ENCODE data around the gene RRAS. TPM values are rescaled to one million over a fixed set of nuclear protein-coding genes. Genes with fewer than 3 reads are reported as not detected.

RRAS gene
- polyA plus RNA-seq, 1 donor from 2014 or later: not detected

DNA sequence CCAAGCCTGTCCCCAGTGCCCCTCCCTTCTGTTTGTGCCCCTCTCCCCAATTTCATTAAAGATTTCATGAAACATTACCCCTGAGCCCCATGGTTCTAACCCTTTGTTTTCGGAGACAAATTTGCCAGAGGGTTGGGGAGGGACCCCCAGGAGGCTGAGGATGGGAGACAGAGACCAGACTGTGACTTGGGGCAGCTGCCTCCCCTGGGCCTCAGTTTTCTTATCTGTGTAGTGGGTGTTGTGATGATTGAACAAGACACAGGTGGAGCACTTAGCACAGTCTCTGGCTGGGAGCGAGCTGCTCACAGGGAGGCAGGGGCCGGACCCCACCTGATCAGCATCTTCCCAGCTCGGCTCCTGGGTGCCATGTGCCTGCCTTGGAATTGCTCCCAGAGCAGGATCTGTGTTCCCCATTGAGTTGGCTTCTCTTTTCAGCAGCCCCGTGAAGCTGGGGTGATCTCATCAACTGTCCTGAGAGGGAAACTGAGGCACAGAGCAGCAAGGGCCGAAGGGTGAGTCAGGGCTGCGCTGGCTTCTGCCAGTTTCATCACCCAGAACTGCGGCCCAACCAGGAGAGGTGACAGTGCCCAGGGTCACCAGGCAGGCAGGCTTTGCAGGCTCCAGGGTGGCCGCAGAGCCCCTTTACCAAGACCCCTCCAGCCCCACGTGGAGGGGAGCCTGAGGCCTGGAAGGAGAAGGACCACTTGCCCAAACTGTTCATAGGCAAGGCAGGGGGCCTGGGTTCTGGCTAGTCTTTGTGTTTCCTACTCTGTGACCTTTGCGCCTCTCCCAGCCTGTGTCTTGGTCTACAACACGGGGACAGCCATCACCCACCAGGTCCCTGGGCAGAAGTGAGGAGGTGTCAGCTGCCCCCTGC is 18.9 kb upstream of the RRAS start:
- Histone ChIP-seq H3K4me2 (ENCODE audit: low read length) (no peak overlapping the region), H3K4me3 (ENCODE audit: low read length) (no peak overlapping the region), H2AFZ (ENCODE audit: low read depth, low read length) (no peak overlapping the region), H3K27me3 (ENCODE audit: insufficient read depth, low read depth, low read length) (no peaks in the 10 kb centered on the region), H3K9ac (ENCODE audit: low read length) (no peak overlapping the region), H4K20me1 (ENCODE audit: insufficient read depth) (no peaks in the 10 kb centered on the region), H3F3A (ENCODE audit: insufficient read depth, low read length, poor library complexity, severe bottlenecking) (no peaks in the 10 kb centered on the region), H3K9me3 (ENCODE audit: low read length) (no peaks in the 10 kb centered on the region), H3K36me3 (ENCODE audit: insufficient read depth, low read length) (no peaks in the 10 kb centered on the region), H3K79me2 (replicated peaks; ENCODE audit: insufficient read depth, low read length) (no peaks in the 10 kb centered on the region), H3K9me2 (ENCODE audit: insufficient read depth, low read length) (no peaks in the 10 kb centered on the region), H3K27ac (ENCODE audit: low read length) (no peak overlapping the region)
- TF ChIP-seq, protein P1, sequence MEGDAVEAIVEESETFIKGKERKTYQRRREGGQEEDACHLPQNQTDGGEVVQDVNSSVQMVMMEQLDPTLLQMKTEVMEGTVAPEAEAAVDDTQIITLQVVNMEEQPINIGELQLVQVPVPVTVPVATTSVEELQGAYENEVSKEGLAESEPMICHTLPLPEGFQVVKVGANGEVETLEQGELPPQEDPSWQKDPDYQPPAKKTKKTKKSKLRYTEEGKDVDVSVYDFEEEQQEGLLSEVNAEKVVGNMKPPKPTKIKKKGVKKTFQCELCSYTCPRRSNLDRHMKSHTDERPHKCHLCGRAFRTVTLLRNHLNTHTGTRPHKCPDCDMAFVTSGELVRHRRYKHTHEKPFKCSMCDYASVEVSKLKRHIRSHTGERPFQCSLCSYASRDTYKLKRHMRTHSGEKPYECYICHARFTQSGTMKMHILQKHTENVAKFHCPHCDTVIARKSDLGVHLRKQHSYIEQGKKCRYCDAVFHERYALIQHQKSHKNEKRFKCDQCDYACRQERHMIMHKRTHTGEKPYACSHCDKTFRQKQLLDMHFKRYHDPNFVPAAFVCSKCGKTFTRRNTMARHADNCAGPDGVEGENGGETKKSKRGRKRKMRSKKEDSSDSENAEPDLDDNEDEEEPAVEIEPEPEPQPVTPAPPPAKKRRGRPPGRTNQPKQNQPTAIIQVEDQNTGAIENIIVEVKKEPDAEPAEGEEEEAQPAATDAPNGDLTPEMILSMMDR (IDR thresholded peaks at IDR 0.05; ENCODE audit: poor library complexity, severe bottlenecking): no peak
- TF ChIP-seq SMC3 (conservative IDR thresholded peaks at IDR 0.05; ENCODE audit: poor library complexity): no peak
- TF ChIP-seq, protein P2, sequence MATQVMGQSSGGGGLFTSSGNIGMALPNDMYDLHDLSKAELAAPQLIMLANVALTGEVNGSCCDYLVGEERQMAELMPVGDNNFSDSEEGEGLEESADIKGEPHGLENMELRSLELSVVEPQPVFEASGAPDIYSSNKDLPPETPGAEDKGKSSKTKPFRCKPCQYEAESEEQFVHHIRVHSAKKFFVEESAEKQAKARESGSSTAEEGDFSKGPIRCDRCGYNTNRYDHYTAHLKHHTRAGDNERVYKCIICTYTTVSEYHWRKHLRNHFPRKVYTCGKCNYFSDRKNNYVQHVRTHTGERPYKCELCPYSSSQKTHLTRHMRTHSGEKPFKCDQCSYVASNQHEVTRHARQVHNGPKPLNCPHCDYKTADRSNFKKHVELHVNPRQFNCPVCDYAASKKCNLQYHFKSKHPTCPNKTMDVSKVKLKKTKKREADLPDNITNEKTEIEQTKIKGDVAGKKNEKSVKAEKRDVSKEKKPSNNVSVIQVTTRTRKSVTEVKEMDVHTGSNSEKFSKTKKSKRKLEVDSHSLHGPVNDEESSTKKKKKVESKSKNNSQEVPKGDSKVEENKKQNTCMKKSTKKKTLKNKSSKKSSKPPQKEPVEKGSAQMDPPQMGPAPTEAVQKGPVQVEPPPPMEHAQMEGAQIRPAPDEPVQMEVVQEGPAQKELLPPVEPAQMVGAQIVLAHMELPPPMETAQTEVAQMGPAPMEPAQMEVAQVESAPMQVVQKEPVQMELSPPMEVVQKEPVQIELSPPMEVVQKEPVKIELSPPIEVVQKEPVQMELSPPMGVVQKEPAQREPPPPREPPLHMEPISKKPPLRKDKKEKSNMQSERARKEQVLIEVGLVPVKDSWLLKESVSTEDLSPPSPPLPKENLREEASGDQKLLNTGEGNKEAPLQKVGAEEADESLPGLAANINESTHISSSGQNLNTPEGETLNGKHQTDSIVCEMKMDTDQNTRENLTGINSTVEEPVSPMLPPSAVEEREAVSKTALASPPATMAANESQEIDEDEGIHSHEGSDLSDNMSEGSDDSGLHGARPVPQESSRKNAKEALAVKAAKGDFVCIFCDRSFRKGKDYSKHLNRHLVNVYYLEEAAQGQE (IDR thresholded peaks at IDR 0.05; ENCODE audit: borderline replicate concordance): no peak
- no peak for TF ChIP-seq TAF1 (IDR thresholded peaks at IDR 0.05; ENCODE audit: low read depth)
- TF ChIP-seq EZH2 (IDR thresholded peaks at IDR 0.05; ENCODE audit: borderline replicate concordance, insufficient read depth, low read length, poor library complexity, severe bottlenecking): no peak
- no peak for TF ChIP-seq RAD21 (conservative IDR thresholded peaks at IDR 0.05)
- no peak for TF ChIP-seq MXI1 (conservative IDR thresholded peaks at IDR 0.05; ENCODE audit: poor library complexity, severe bottlenecking)
- TF ChIP-seq EP300 (conservative IDR thresholded peaks at IDR 0.05; ENCODE audit: poor library complexity, severe bottlenecking): no peak
- TF ChIP-seq POLR2AphosphoS5 (IDR thresholded peaks at IDR 0.05): no peak

DNA sequence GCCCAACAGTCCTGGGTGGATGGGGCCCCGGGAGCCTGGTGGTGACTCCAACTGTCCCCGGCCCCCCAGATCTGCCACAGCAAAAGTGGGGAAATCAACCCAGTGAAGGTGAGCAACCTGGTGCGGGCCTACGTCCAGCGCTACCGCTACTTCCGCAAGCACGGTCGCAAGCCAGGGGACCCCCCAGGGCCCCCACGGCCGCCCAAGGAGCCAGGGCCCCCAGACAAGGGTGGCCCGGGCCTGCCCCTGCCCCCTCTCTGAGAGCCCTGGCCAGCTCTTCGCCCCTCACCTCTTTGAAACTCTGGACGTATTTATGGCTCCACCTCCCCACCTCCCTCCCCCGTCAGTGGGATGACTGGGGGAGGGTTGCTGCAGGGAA is 18.2 kb upstream of the RRAS start:
- Histone ChIP-seq H3K4me3 (ENCODE audit: low read length) (no peak overlapping the region), H3K4me2 (ENCODE audit: low read length) (no peak overlapping the region), H3K9ac (ENCODE audit: low read length) (no peak overlapping the region), H2AFZ (ENCODE audit: low read depth, low read length) (no peak overlapping the region), H3K27ac (ENCODE audit: low read length) (no peak overlapping the region), H4K20me1 (ENCODE audit: insufficient read depth) (no peaks in the 10 kb centered on the region), H3K79me2 (replicated peaks; ENCODE audit: insufficient read depth, low read length) (no peaks in the 10 kb centered on the region), H3K9me3 (ENCODE audit: low read length) (no peaks in the 10 kb centered on the region), H3F3A (ENCODE audit: insufficient read depth, low read length, poor library complexity, severe bottlenecking) (no peaks in the 10 kb centered on the region), H3K27me3 (ENCODE audit: insufficient read depth, low read depth, low read length) (no peaks in the 10 kb centered on the region), H3K36me3 (ENCODE audit: insufficient read depth, low read length) (no peaks in the 10 kb centered on the region), H3K9me2 (ENCODE audit: insufficient read depth, low read length) (no peaks in the 10 kb centered on the region)
- TF ChIP-seq, protein P1 (IDR thresholded peaks at IDR 0.05; ENCODE audit: poor library complexity, severe bottlenecking): no peak
- no peak for TF ChIP-seq EZH2 (IDR thresholded peaks at IDR 0.05; ENCODE audit: borderline replicate concordance, insufficient read depth, low read length, poor library complexity, severe bottlenecking)
- TF ChIP-seq RAD21 (conservative IDR thresholded peaks at IDR 0.05): no peak
- TF ChIP-seq MXI1 (conservative IDR thresholded peaks at IDR 0.05; ENCODE audit: poor library complexity, severe bottlenecking): no peak
- no peak for TF ChIP-seq SMC3 (conservative IDR thresholded peaks at IDR 0.05; ENCODE audit: poor library complexity)
- TF ChIP-seq, protein P2 (IDR thresholded peaks at IDR 0.05; ENCODE audit: borderline replicate concordance): no peak
- no peak for TF ChIP-seq EP300 (conservative IDR thresholded peaks at IDR 0.05; ENCODE audit: poor library complexity, severe bottlenecking)
- no peak for TF ChIP-seq POLR2AphosphoS5 (IDR thresholded peaks at IDR 0.05)
- TF ChIP-seq TAF1 (IDR thresholded peaks at IDR 0.05; ENCODE audit: low read depth): no peak

Data from neural cell (in vitro differentiated cells).